Esophagus muscularis mucosa (tissue), 4 donors: ENCODE results near the gene KLF1. TPM values are rescaled to one million over a fixed set of nuclear protein-coding genes. Genes with fewer than 3 reads are reported as not detected.
"Not testable (repeated sequence)": the region's sequence is repeated elsewhere in the genome, so short reads cannot be mapped to it uniquely, and the experiment has no call there.

Source experiments
- DNase-seq: peaks from one replicate; pipeline ENCODE4 v3.0.0-alpha.2; 2017; ENCODE audit errors: extremely low spot score
- H3K27ac ChIP-seq, 4 donors: fragments of 200-600 bp; sonication (generic); replicated peaks in 1 of 4; 1 replicate in 3 of 4; 2 replicates in 1 of 4; pipeline ENCODE4 v1.5.1; 2016 to 2019; ENCODE audit warnings: mild to moderate bottlenecking in 1 of 4
- H3K27me3 ChIP-seq, 4 donors: fragments of 200-600 bp; sonication (generic); one replicate each; pipeline versions ENCODE4 v1.5.1 to v1.6.0; 2016 to 2019
- H3K36me3 ChIP-seq, 4 donors: fragments of 200-600 bp; sonication (generic); one replicate each; pipeline ENCODE4 v1.5.1; 2016 to 2019
- H3K4me1 ChIP-seq, 4 donors: fragments of 200-600 bp; sonication (generic); one replicate each; pipeline ENCODE4 v1.5.1; 2016 to 2019
- H3K4me3 ChIP-seq, 4 donors: fragments of 200-600 bp; sonication (generic); 1 replicate in 2 of 4; 2 replicates in 2 of 4; pipeline ENCODE4 v1.5.1; 2016 to 2019; ENCODE audit warnings: mild to moderate bottlenecking in 4 of 4, moderate library complexity in 1 of 4
- H3K9me3 ChIP-seq, 4 donors: fragments of 200-600 bp; sonication (generic); 1 replicate in 3 of 4; 2 replicates in 1 of 4; pipeline ENCODE4 v1.5.1; 2016 to 2019
- EP300 ChIP-seq: sonication (generic); formaldehyde crosslinking; IDR thresholded peaks from one replicate; pipeline ENCODE4 v1.6.1; 2017; ENCODE audit warnings: antibody characterized with exemption
- POLR2A ChIP-seq: fragments of 450-650 bp; IDR thresholded peaks from one replicate; pipeline ENCODE4 v1.6.1; 2017; ENCODE audit warnings: antibody characterized with exemption, moderate library complexity, mild to moderate bottlenecking, low read depth
- POLR2AphosphoS5 ChIP-seq, 2 donors: sonication (generic); formaldehyde crosslinking; IDR thresholded peaks; one replicate each; pipeline ENCODE4 v1.6.1; 2017; ENCODE audit warnings: antibody characterized with exemption in 2 of 2
- WGBS: methylation state at CpG from one replicate; pipeline ENCODE4 v1.1.5; 2018; 5-methylcytosine and 5-hydroxymethylcytosine counted together
- intact Hi-C: fragments of 100-400 bp; cut with DNase I; formaldehyde crosslinking; loops from one replicate; pipeline ENCODE4 v1.15.1; 2023
- total RNA-seq, 4 donors: library from RNA; depleted of rRNA; stranded (reverse); fragments of >200 nt; gene quantifications; one replicate each; pipeline versions ENCODE4 v1.1.0 to v1.2.1, GENCODE V29; 2016
- TF ChIP-seq, protein P1 (sequence below), 3 experiments: fragments of 200-600 bp in 2 of 3; fragments of 450-650 bp in 1 of 3; sonication (generic) in 2 of 3; IDR thresholded peaks; one replicate each; pipeline ENCODE4 v1.5.1; 2017 to 2019; ENCODE audit warnings: antibody characterized with exemption in 3 of 3, mild to moderate bottlenecking in 2 of 3, moderate library complexity in 1 of 3

The KLF1 gene
- total RNA-seq, 4 donors from 2014 or later, result not detected

- Histone ChIP-seq H3K36me3 (peaks cover 18 to 40% (median 36%) of the 10 kb centered on the region in 4 donors), H3K4me3 (peak overlapping the region; percentile 91 to 98 (median 91)), H3K27ac (peak overlapping the region; percentile 78 to 91 (median 88)), H3K9me3 (no peaks in the 10 kb centered on the region), H3K4me1 (peaks cover 14 to 24% (median 22%) of the 10 kb centered on the region in 4 donors), H3K27me3 (peaks cover 0 to 9% (median 0%) of the 10 kb centered on the region in 4 donors)
- intact Hi-C loops, result no loop called here
- no peak for DNase-seq
- 5% methylated on average over 24 of the region's 26 CpGs for WGBS
- TF ChIP-seq EP300, result no peak
- TF ChIP-seq, protein P1, sequence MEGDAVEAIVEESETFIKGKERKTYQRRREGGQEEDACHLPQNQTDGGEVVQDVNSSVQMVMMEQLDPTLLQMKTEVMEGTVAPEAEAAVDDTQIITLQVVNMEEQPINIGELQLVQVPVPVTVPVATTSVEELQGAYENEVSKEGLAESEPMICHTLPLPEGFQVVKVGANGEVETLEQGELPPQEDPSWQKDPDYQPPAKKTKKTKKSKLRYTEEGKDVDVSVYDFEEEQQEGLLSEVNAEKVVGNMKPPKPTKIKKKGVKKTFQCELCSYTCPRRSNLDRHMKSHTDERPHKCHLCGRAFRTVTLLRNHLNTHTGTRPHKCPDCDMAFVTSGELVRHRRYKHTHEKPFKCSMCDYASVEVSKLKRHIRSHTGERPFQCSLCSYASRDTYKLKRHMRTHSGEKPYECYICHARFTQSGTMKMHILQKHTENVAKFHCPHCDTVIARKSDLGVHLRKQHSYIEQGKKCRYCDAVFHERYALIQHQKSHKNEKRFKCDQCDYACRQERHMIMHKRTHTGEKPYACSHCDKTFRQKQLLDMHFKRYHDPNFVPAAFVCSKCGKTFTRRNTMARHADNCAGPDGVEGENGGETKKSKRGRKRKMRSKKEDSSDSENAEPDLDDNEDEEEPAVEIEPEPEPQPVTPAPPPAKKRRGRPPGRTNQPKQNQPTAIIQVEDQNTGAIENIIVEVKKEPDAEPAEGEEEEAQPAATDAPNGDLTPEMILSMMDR (IDR thresholded peaks at IDR 0.05), result no peak
- no peak for TF ChIP-seq POLR2AphosphoS5 (IDR thresholded peaks at IDR 0.05)
- no peak for TF ChIP-seq POLR2A
Observed at GRCh38 chr19:12891553-12892021, 4.6 kb upstream of the KLF1 start.

DNA sequence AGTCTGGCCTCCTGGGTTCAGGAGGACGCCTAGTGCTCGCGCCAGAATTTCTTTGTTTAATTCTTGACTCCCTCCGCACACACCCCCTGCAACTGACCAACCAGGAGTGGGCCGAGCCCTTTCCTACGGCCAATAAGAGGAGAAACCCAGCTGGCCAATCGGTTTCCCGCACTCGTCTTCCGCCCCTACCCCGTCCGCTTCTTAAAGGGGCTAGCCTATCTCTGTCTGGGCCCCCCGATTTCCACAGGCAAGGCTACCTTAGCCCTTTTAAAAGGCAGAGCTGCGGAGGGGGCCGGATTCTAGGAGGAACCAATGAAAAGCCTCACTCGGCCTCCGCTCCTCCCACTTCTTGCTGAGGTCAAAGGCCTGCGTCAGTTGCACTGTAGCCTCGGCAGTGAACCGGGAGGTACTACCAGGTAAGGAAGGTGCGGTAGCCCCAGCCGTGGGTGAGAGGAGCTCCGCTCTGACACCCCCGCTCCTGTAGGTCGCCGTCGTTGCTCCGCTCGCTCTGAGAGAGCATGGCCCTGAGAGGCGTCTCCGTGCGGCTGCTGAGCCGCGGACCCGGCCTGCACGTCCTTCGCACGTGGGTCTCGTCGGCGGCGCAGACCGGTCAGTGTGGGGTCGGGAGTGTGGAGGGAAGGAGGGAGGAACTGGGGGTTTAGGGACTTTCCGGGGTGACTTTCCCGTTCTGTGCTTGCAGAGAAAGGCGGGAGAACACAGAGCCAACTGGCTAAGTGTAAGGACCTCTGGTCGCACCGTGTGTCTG, 4.0 kb upstream of the KLF1 start, which contains the start of gene GCDH:
GCDH (plus strand) TSS at position 374 of the 766 bp plus-strand sequence; CDS start at position 519, 145 bp downstream.
- no peaks in the 10 kb centered on the region for H3K9me3 ChIP-seq
- peaks cover 15 to 26% (median 24%) of the 10 kb centered on the region in 4 donors for H3K4me1 ChIP-seq
- no peak for TF ChIP-seq EP300
- TF ChIP-seq POLR2A, result peak; percentile 47
- TF ChIP-seq POLR2AphosphoS5 (IDR thresholded peaks at IDR 0.05), result peak; percentile 86 to 93
- TF ChIP-seq, protein P1 (IDR thresholded peaks at IDR 0.05), result peak in 2 of 3 experiments; percentile 2 to 16
- peaks cover 14 to 34% (median 30%) of the 10 kb centered on the region in 4 donors for H3K36me3 ChIP-seq
- intact Hi-C loops, result no loop called here
- DNase-seq, result peak; percentile 99
- H3K4me3 ChIP-seq, result peak within 1 kb of the TSS; percentile 91 to 98 (median 91)
- H3K27ac ChIP-seq, result peak within 1 kb of the TSS; percentile 78 to 91 (median 88)
- under 1% methylated on average over 47 of the region's 49 CpGs for WGBS
- H3K27me3 ChIP-seq, result peaks cover 0 to 16% (median 3%) of the 10 kb centered on the region in 4 donors

- intact Hi-C loops, DNase-seq, H3K9me3 ChIP-seq: not testable (repeated sequence)
- Histone ChIP-seq H3K27me3 (peaks cover 0 to 22% (median 9%) of the 10 kb centered on the region in 4 donors), H3K4me1 (peaks cover 22 to 32% (median 30%) of the 10 kb centered on the region in 4 donors), H3K27ac (peak overlapping the region; percentile 55 to 91 (median 80)), H3K36me3 (peaks cover 13 to 27% (median 26%) of the 10 kb centered on the region in 4 donors), H3K4me3 (peak overlapping the region; percentile 27 to 98 (median 91))
- WGBS, result 34% methylated on average over 10 of the region's 10 CpGs
Observed at GRCh38 chr19:12890299-12890786, 3.3 kb upstream of the KLF1 start.

DNA sequence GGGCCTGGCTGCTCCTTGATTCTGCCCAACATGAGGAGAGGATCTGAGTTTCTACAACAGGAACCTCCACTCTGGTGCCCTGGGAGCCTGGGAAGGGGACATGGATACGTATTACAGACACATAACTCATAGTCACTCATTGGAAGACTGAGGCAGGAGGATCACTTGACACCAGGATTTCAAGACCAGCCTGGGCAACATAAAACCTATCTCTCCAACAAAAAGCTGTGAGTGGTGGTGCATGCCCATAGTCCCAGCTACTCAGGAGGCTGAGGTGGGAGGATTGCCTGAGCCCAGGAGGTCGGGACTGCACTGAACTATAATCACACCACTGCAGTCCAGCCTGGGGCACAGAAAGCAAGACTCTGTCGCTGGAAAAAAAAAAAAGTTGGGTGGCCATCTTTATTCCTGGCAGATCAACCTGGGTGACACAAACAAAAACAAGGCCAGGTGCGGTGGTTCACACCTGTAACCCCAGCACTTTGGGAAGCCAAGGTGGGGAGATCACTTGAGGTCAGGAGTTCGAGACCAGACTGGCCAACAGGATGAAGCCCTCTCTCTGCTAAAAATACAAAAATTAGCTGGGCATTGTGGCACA, 1.1 kb upstream of the KLF1 start:
- H3K36me3 ChIP-seq, result peaks cover 0 to 6% (median 3%) of the 10 kb centered on the region in 4 donors
- intact Hi-C loops, result no loop called here
- H3K27ac ChIP-seq, result no peak overlapping the region
- H3K4me1 ChIP-seq, result peaks cover 28 to 40% (median 38%) of the 10 kb centered on the region in 4 donors
- H3K9me3 ChIP-seq, result peaks cover 0 to 13% (median 6%) of the 10 kb centered on the region in 4 donors
- H3K27me3 ChIP-seq, result peaks cover 0 to 43% (median 21%) of the 10 kb centered on the region in 4 donors
- TF ChIP-seq, protein P1 (IDR thresholded peaks at IDR 0.05), result no peak
- TF ChIP-seq POLR2A (no peak), POLR2AphosphoS5 (IDR thresholded peaks at IDR 0.05) (no peak), EP300 (no peak)
- DNase-seq, result no peak
- no peak overlapping the region for H3K4me3 ChIP-seq
- WGBS, result 87% methylated on average over 5 of the region's 5 CpGs

GRCh38 chr19:12886651-12886968, 391 bp downstream of the KLF1 start:
- H3K36me3 ChIP-seq, result no peaks in the 10 kb centered on the region
- WGBS, result 80% methylated on average over 5 of the region's 5 CpGs
- TF ChIP-seq EP300 (no peak), POLR2AphosphoS5 (IDR thresholded peaks at IDR 0.05) (no peak), POLR2A (no peak)
- TF ChIP-seq, protein P1 (IDR thresholded peaks at IDR 0.05), result no peak
- intact Hi-C loops, result no loop called here
- H3K4me1 ChIP-seq, result peaks cover 25 to 35% (median 29%) of the 10 kb centered on the region in 4 donors
- H3K4me3 ChIP-seq, result no peak overlapping the region
- no peak for DNase-seq
- H3K27me3 ChIP-seq, result peaks cover 0 to 43% (median 21%) of the 10 kb centered on the region in 4 donors
- peaks cover 0 to 13% (median 6%) of the 10 kb centered on the region in 4 donors for H3K9me3 ChIP-seq
- H3K27ac ChIP-seq, result no peak overlapping the region
